DOHH2 (cell line): ENCODE results near the gene CD248.

Source experiments
- H3F3A ChIP-seq: fragments of 200-600 bp; sonication (generic), shearing (Covaris generic); 2 replicates; pipeline ENCODE4 v1.6.0; 2016; ENCODE audit warnings: antibody characterized with exemption, mild to moderate bottlenecking; ENCODE audit not compliant: control insufficient read depth, insufficient read depth
- H3K27ac ChIP-seq: fragments of 200-600 bp; sonication (generic); 2 replicates; pipeline ENCODE4 v1.5.1; 2014; ENCODE audit warnings: low read depth, mild to moderate bottlenecking, low read length, moderate library complexity
- H3K27me3 ChIP-seq: fragments of 200-600 bp; sonication (generic); 2 replicates; pipeline ENCODE4 v1.6.1; 2014; ENCODE audit warnings: mild to moderate bottlenecking, low read length, mixed read lengths; ENCODE audit not compliant: control insufficient read depth
- H3K36me3 ChIP-seq: fragments of 200-600 bp; sonication (generic); 2 replicates; pipeline ENCODE4 v1.6.1; 2014; ENCODE audit warnings: mild to moderate bottlenecking, low read length, moderate library complexity, mixed read lengths; ENCODE audit not compliant: control insufficient read depth
- H3K4me1 ChIP-seq: fragments of 200-600 bp; sonication (generic); 2 replicates; pipeline ENCODE4 v1.6.1; 2014; ENCODE audit warnings: mild to moderate bottlenecking, low read length, mixed read lengths; ENCODE audit not compliant: control insufficient read depth
- H3K4me2 ChIP-seq: fragments of 200-600 bp; sonication (generic); 2 replicates; pipeline ENCODE4 v1.6.0; 2014; ENCODE audit warnings: mild to moderate bottlenecking, low read length, moderate library complexity
- H3K4me3 ChIP-seq: fragments of 200-600 bp; sonication (generic); 2 replicates; pipeline ENCODE4 v1.5.1; 2014; ENCODE audit warnings: mild to moderate bottlenecking, low read length, mixed read lengths
- H3K79me2 ChIP-seq: fragments of 200-600 bp; sonication (generic); 2 replicates; pipeline ENCODE4 v1.6.1; 2014; ENCODE audit warnings: mild to moderate bottlenecking, low read length, mixed read lengths; ENCODE audit not compliant: control insufficient read depth
- H3K9me2 ChIP-seq: fragments of 200-600 bp; sonication (generic); replicated peaks from 2 replicates; pipeline ENCODE4 v1.6.1; 2014; ENCODE audit warnings: mild to moderate bottlenecking, low read length, mixed read lengths; ENCODE audit not compliant: control insufficient read depth
- H3K9me3 ChIP-seq: fragments of 200-600 bp; sonication (generic); 2 replicates; pipeline ENCODE4 v1.6.1; 2014; ENCODE audit warnings: antibody characterized with exemption, low read length, mixed read lengths; ENCODE audit not compliant: control insufficient read depth, insufficient read depth
- H4K20me1 ChIP-seq: fragments of 200-600 bp; sonication (generic); 2 replicates; pipeline ENCODE4 v1.6.0; 2014; ENCODE audit warnings: low read depth, mild to moderate bottlenecking, antibody characterized with exemption, low read length, moderate library complexity; ENCODE audit not compliant: control insufficient read depth, insufficient read depth
- EZH2phosphoT487 ChIP-seq: fragments of 200-600 bp; sonication (generic); IDR thresholded peaks from 2 replicates; pipeline ENCODE4 v1.6.1; 2017; ENCODE audit warnings: borderline replicate concordance, mild to moderate bottlenecking, antibody characterized with exemption, low read length, moderate library complexity, mixed read lengths
- TF ChIP-seq, protein P1 (sequence below): fragments of 200-600 bp; sonication (generic); IDR thresholded peaks from one replicate; pipeline ENCODE4 v1.5.1; 2014; ENCODE audit warnings: antibody characterized with exemption, mild to moderate bottlenecking, low read depth, low read length; ENCODE audit not compliant: poor library complexity, severe bottlenecking

Gene CD248

DNA sequence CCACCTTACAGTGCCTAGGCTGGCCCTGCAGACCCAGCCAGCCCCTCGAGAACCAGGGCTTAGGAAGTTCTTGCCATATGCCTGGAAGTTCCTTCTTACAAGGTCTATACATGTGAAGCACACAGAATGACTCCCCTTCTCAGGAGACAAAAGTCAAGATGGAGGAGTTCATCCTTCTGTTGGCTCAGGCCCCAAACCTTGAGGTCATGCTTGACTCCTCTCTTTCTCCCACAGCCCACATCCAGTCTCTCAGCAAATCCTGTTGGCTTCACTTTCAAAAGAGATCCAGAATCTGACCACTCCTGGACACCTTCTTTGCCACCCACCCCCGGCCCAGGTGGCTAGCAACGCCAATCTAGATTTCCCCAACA, 1.7 kb upstream of the CD248 start:
- H3K4me2 ChIP-seq = peak overlapping the region; percentile 92
- no peaks in the 10 kb centered on the region for H3K9me2 ChIP-seq
- H3F3A ChIP-seq = peaks cover 11% of the 10 kb centered on the region
- H3K36me3 ChIP-seq = no peaks in the 10 kb centered on the region
- peaks cover 8% of the 10 kb centered on the region; the same call in 1 of the 2 replicates for H3K9me3 ChIP-seq
- no peaks in the 10 kb centered on the region for H4K20me1 ChIP-seq
- H3K4me1 ChIP-seq = peaks cover 41% of the 10 kb centered on the region
- peak overlapping the region; percentile 72 for H3K4me3 ChIP-seq
- H3K79me2 ChIP-seq = no peaks in the 10 kb centered on the region
- peak overlapping the region; percentile 94 for H3K27ac ChIP-seq
- TF ChIP-seq, protein P1, sequence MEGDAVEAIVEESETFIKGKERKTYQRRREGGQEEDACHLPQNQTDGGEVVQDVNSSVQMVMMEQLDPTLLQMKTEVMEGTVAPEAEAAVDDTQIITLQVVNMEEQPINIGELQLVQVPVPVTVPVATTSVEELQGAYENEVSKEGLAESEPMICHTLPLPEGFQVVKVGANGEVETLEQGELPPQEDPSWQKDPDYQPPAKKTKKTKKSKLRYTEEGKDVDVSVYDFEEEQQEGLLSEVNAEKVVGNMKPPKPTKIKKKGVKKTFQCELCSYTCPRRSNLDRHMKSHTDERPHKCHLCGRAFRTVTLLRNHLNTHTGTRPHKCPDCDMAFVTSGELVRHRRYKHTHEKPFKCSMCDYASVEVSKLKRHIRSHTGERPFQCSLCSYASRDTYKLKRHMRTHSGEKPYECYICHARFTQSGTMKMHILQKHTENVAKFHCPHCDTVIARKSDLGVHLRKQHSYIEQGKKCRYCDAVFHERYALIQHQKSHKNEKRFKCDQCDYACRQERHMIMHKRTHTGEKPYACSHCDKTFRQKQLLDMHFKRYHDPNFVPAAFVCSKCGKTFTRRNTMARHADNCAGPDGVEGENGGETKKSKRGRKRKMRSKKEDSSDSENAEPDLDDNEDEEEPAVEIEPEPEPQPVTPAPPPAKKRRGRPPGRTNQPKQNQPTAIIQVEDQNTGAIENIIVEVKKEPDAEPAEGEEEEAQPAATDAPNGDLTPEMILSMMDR = no peak
- TF ChIP-seq EZH2phosphoT487 = no peak
- H3K27me3 ChIP-seq = no peaks in the 10 kb centered on the region

DNA sequence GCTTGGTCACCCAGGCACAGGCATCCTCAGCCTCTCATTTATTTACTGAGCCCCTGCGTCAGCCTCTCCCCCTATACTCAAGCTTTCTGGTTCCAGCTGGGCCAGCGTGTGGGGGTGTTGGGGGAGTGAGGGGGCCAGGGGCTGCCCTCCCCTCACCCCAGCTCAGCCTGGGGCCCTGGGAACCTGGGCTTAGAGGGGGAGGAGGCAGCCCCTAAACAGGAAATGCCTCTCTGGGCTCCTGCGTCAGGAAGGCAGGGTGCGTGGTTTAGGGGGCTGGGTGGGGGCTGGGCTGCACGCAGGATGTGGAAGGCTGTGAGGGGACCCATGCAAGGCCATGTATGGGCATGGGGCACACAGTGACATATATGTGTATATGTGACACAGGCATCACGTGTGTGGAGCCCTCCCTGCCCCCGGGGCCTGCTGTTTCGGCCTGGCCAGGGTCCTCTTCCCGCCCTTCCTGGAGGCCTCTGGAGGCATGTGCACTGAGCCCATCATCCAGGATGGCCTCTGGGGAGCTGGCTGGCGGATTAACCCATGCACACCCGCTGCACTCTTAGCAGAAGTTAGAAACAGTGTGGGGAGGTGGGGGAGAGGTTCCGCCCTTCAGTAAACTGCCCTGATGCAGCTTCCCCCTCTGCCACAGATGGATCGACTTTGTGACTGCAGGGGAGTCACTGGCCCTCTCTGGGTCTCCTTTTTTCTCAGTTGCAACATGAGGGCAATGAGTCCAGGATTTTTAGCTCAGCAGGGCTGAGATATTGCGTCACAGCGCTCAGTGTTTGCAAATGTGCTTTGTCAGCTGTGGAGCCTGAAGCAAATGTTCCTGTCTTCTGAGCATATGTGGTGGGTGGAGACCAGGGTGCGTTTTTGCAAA, 1.1 kb upstream of the CD248 start:
- no peaks in the 10 kb centered on the region for H3K27me3 ChIP-seq
- H3K9me3 ChIP-seq = peaks cover 8% of the 10 kb centered on the region; the same call in 1 of the 2 replicates
- TF ChIP-seq, protein P1 = no peak
- TF ChIP-seq EZH2phosphoT487 = no peak
- H3F3A ChIP-seq = peaks cover 11% of the 10 kb centered on the region
- H3K4me2 ChIP-seq = peak overlapping the region; percentile 92
- peaks cover 47% of the 10 kb centered on the region for H3K4me1 ChIP-seq
- peak overlapping the region; percentile 72 for H3K4me3 ChIP-seq
- no peaks in the 10 kb centered on the region for H3K9me2 ChIP-seq
- no peaks in the 10 kb centered on the region for H4K20me1 ChIP-seq
- no peaks in the 10 kb centered on the region for H3K36me3 ChIP-seq
- H3K27ac ChIP-seq = peak overlapping the region; percentile 94
- H3K79me2 ChIP-seq = no peaks in the 10 kb centered on the region

DNA sequence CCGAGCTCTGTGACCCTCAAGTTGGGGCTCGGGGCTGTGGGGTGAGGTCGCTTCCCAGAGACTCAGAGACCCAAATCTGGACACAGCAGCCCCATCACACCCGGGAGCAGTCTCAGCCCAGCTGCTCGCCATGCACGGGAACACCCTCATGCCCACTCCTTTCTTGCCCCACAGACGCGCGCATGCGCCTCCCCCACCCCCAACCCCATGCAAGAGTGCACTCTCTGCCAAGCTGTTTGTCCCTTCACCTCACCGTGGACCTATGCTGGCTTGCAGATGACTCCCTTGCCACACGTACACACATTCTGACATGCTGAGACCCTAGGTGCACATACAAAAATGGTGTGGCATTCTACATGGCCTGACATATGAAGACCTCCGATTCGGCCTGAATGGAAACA, 478 bp upstream of the CD248 start:
- Histone ChIP-seq H3K27ac (peak overlapping the region; percentile 94), H3K9me3 (peaks cover 8% of the 10 kb centered on the region; the same call in 1 of the 2 replicates), H3F3A (peaks cover 11% of the 10 kb centered on the region), H3K4me1 (peaks cover 49% of the 10 kb centered on the region), H3K9me2 (no peaks in the 10 kb centered on the region), H3K79me2 (no peaks in the 10 kb centered on the region), H3K4me2 (peak overlapping the region; percentile 92), H3K27me3 (no peaks in the 10 kb centered on the region), H3K4me3 (peak overlapping the region; percentile 72), H3K36me3 (no peaks in the 10 kb centered on the region), H4K20me1 (no peaks in the 10 kb centered on the region)
- TF ChIP-seq EZH2phosphoT487 = no peak
- TF ChIP-seq, protein P1 = no peak
